ENCODE data around the gene BDKRB2.

Gene BDKRB2

GRCh38 chr14:96191841-96192462 lies 12.7 kb upstream of the BDKRB2 start:
- Histone ChIP-seq H4K20me1 (ENCODE audit: insufficient read depth, low read length) (no peaks in the 10 kb centered on the region), H3K79me2 (ENCODE audit: low read length) (no peaks in the 10 kb centered on the region), H3K9ac (ENCODE audit: low read length) (no peak overlapping the region), H3K27ac (ENCODE audit: low read length) (no peak overlapping the region), H3K4me1 (ENCODE audit: low read length) (no peaks in the 10 kb centered on the region), H3K27me3 (replicated peaks; ENCODE audit: insufficient read depth, low read length) (no peaks in the 10 kb centered on the region), H3F3A (ENCODE audit: insufficient read depth, low read length) (no peaks in the 10 kb centered on the region), H3K4me3 (ENCODE audit: low read length) (no peak overlapping the region), H3K36me3 (replicated peaks; ENCODE audit: insufficient read depth, low read length) (no peaks in the 10 kb centered on the region), H3K9me2 (replicated peaks; ENCODE audit: insufficient read depth, low read length) (no peaks in the 10 kb centered on the region), H3K9me3 (replicated peaks; ENCODE audit: insufficient read depth, low read length) (no peaks in the 10 kb centered on the region), H3K4me2 (ENCODE audit: low read depth, low read length) (no peak overlapping the region), H2AFZ (ENCODE audit: low read length) (no peak overlapping the region)
- DNase-seq, result no peak
- TF ChIP-seq EZH2 (optimal IDR thresholded peaks at IDR 0.05; ENCODE audit: low read depth, low read length), result no peak
- no peak for TF ChIP-seq CTCF (IDR thresholded peaks at IDR 0.05; ENCODE audit: low read length)

DNA sequence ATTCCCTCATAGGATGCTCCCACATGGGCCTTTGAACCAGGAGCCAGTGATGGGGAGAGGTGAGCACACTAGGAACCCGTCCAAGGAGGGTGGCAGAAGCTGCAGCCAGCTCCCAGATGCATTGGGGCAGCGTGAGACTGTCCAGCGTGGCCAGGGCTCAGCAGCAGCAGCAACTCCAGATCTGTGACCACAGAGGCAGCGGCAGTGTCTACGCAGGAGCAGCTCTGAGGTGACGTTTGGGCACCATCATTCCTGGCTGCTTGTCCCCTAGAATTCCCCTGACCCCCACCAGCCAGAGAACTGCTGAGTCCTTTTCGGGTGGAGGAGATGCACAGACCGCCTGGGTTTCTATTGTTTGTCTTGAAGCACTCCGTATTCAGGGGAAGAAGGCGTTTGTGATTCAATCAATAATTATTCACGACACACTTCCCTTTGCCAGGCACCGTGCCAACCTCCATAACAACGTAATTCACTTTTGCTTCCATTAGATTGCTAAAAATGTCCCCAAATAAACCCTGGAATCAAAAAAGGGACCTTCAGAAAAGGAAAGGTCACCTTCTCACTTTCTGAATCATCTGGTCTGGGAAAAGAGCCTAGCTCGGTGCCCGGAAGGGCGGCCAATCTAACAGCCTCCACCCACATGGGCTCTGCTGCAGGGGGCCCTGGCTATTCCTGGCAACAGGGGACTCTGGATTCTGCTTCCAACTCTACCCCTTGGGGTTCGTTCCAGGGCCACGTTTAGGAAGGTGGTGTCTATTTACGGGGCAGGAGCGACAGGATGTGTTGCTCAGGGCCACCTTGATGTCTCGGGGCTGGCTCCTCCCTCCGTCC lies 11.4 kb upstream of the BDKRB2 start:
- no peaks in the 10 kb centered on the region for H3K9me3 ChIP-seq (replicated peaks; ENCODE audit: insufficient read depth, low read length)
- no peaks in the 10 kb centered on the region for H3K27me3 ChIP-seq (replicated peaks; ENCODE audit: insufficient read depth, low read length)

GRCh38 chr14:96194262-96194656 lies 10.4 kb upstream of the BDKRB2 start:
- H3K9ac ChIP-seq (ENCODE audit: low read length), result no peak overlapping the region
- H3K27ac ChIP-seq (ENCODE audit: low read length), result no peak overlapping the region
- no peaks in the 10 kb centered on the region for H3K36me3 ChIP-seq (replicated peaks; ENCODE audit: insufficient read depth, low read length)
- H4K20me1 ChIP-seq (ENCODE audit: insufficient read depth, low read length), result no peaks in the 10 kb centered on the region
- H3K4me1 ChIP-seq (ENCODE audit: low read length), result no peaks in the 10 kb centered on the region
- no peaks in the 10 kb centered on the region for H3K9me3 ChIP-seq (replicated peaks; ENCODE audit: insufficient read depth, low read length)
- no peaks in the 10 kb centered on the region for H3K79me2 ChIP-seq (ENCODE audit: low read length)
- no peaks in the 10 kb centered on the region for H3K27me3 ChIP-seq (replicated peaks; ENCODE audit: insufficient read depth, low read length)
- no peak for TF ChIP-seq EZH2phosphoT487 (IDR thresholded peaks at IDR 0.05; ENCODE audit: low read length)
- no peak for TF ChIP-seq CTCF (IDR thresholded peaks at IDR 0.05; ENCODE audit: low read length)
- TF ChIP-seq EZH2 (optimal IDR thresholded peaks at IDR 0.05; ENCODE audit: low read depth, low read length), result no peak
- H3K9me2 ChIP-seq (replicated peaks; ENCODE audit: insufficient read depth, low read length), result no peaks in the 10 kb centered on the region
- H3K4me2 ChIP-seq (ENCODE audit: low read depth, low read length), result no peak overlapping the region
- no peak overlapping the region for H3K4me3 ChIP-seq (ENCODE audit: low read length)
- no peaks in the 10 kb centered on the region for H3F3A ChIP-seq (ENCODE audit: insufficient read depth, low read length)
- no peak overlapping the region for H2AFZ ChIP-seq (ENCODE audit: low read length)
- no peak for DNase-seq

More for the DNA sequence above, 11.4 kb upstream of the BDKRB2 start:
- Histone ChIP-seq H3F3A (ENCODE audit: insufficient read depth, low read length) (no peaks in the 10 kb centered on the region), H3K27ac (ENCODE audit: low read length) (no peak overlapping the region), H2AFZ (ENCODE audit: low read length) (no peak overlapping the region), H3K36me3 (replicated peaks; ENCODE audit: insufficient read depth, low read length) (no peaks in the 10 kb centered on the region), H3K4me2 (ENCODE audit: low read depth, low read length) (no peak overlapping the region), H3K9ac (ENCODE audit: low read length) (no peak overlapping the region), H3K4me3 (ENCODE audit: low read length) (no peak overlapping the region), H4K20me1 (ENCODE audit: insufficient read depth, low read length) (no peaks in the 10 kb centered on the region), H3K4me1 (ENCODE audit: low read length) (no peaks in the 10 kb centered on the region), H3K79me2 (ENCODE audit: low read length) (no peaks in the 10 kb centered on the region), H3K9me2 (replicated peaks; ENCODE audit: insufficient read depth, low read length) (no peaks in the 10 kb centered on the region)
- DNase-seq, result no peak
- TF ChIP-seq EZH2phosphoT487 (IDR thresholded peaks at IDR 0.05; ENCODE audit: low read length) (no peak), CTCF (IDR thresholded peaks at IDR 0.05; ENCODE audit: low read length) (no peak), EZH2 (optimal IDR thresholded peaks at IDR 0.05; ENCODE audit: low read depth, low read length) (no peak)
